IPS DF 4.7 (cell line): Measurements from ENCODE around the gene STAT5B.
A peak's percentile ranks its signal among the peaks of the same experiment; 100 is the strongest.
"Not testable (repeated sequence)": the region's sequence is repeated elsewhere in the genome, so short reads cannot be mapped to it uniquely, and the experiment has no call there.

Experiments
- DNase-seq: peaks from one replicate; pipeline ENCODE4 v3.0.0-alpha.2; 2013; ENCODE audit warnings: low spot score; ENCODE audit errors: extremely low read depth

Gene STAT5B

DNA sequence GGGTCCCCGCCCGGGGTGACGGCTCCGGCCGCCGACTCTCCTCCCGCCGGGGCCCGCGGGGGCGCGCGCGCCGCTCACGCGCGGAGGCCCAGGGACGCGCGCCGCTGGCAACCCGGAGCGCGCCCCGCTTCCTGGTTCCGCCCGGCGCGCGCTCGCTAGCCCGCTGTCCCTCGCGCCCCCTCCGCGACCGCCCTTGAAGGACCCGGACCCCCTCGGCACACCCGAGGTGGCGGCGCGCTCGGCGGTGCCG, at the start of gene STAT5B:
Gene STAT5B (minus strand): TSS at position 33 of the 250 bp plus-strand sequence. CDS start 44,264 bp downstream, outside the sequence.
- no peak for DNase-seq

- DNase-seq, result no peak
Observed at GRCh38 chr17:42325026-42325425, 48.8 kb upstream of the STAT5B start.

- no peak for DNase-seq
Observed at GRCh38 chr17:42323268-42323773, 47.1 kb upstream of the STAT5B start.

- DNase-seq, result peak; percentile 94
Observed at GRCh38 chr17:42322382-42323267, 46.4 kb upstream of the STAT5B start.

GRCh38 chr17:42321555-42321954, 45.4 kb upstream of the STAT5B start:
- no peak for DNase-seq

DNA sequence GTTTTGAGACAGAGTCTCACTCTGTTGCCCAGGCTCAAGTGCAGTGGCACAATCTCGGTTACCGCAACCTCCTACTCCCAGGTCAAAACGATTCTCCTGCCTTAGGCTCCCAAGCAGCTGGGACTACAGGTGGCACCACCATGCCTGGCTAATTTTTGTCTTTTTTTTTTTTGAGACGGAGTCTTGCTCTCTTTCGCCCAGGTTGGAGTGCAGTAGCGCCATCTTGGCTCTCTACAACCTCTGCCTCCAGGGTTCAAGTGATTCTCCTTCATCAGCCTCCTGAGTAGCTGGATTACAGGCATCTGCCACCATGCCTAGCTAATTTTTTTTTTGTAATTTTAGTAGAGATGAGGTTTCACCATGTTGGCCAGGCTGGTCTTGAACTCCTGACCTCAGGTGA, 41.8 kb upstream of the STAT5B start:
- DNase-seq, result not testable (repeated sequence)

DNA sequence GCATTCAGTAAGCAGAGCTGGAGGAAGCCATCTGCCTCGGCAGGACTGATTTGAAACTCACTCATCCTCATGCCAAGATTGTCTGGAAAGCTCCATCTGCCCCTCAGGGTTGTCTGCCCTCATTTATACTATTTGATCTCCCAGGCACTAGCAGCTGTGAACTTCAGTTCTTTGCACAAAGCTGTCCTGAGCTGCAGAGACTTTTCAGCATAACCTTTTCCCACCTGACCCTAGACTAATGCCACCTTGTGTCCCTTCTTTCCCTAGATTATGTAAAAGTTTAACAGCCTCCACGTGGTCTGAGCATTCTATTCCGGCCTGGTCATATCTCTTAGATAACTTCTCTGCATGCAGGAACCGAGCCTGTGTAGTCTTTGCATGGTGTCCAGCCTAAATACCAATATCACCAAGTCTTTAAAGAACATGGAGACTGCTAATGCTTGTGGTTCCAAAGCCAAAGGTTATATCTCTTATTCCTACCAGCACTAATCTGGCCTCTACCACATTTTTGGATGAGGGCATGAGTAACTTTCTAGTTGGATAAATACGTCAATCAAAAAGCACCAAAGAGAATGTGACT, 41.2 kb upstream of the STAT5B start:
- DNase-seq, result no peak

GRCh38 chr17:42316755-42317154, 40.6 kb upstream of the STAT5B start:
- no peak for DNase-seq

DNA sequence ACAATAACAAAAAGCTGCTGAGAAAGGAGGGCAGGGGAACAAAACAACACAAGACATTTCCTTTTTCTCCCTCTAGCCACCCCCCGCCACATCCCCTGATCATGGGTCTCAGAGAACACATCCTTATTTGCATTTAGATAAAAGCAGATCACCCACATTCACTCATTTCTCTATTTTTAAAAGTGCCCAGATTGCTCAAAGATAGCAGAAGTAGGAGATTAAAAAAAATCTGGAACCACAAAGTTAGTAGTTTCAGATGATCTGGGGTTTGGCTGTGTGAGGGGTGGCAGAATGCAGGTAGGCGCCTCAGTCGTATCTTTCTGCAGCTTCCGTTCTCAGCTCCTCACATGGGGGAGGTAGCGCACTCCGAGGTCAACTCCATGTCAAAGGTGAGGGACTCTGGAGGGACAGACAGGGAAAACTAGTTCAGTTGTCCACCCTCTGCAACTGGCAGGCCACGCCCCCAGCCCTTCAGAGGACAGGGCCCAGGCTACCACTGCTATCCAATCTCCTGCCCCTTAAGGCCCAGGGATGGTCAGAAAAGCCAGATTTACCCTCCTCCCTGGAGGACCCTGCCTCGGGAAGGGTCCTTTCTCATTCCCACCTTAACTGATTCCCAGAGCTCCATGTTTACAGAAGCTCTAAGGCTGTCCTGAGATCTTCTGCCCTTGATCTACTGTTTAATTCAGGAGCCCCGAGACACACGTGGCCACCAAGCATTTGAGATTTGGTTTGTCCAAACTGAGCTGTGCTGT, 39.4 kb upstream of the STAT5B start:
- no peak for DNase-seq

- no peak for DNase-seq
Observed at GRCh38 chr17:42313773-42314566, 37.8 kb upstream of the STAT5B start.

- DNase-seq, result no peak
Observed at GRCh38 chr17:42313389-42313772, 37.2 kb upstream of the STAT5B start.

DNA sequence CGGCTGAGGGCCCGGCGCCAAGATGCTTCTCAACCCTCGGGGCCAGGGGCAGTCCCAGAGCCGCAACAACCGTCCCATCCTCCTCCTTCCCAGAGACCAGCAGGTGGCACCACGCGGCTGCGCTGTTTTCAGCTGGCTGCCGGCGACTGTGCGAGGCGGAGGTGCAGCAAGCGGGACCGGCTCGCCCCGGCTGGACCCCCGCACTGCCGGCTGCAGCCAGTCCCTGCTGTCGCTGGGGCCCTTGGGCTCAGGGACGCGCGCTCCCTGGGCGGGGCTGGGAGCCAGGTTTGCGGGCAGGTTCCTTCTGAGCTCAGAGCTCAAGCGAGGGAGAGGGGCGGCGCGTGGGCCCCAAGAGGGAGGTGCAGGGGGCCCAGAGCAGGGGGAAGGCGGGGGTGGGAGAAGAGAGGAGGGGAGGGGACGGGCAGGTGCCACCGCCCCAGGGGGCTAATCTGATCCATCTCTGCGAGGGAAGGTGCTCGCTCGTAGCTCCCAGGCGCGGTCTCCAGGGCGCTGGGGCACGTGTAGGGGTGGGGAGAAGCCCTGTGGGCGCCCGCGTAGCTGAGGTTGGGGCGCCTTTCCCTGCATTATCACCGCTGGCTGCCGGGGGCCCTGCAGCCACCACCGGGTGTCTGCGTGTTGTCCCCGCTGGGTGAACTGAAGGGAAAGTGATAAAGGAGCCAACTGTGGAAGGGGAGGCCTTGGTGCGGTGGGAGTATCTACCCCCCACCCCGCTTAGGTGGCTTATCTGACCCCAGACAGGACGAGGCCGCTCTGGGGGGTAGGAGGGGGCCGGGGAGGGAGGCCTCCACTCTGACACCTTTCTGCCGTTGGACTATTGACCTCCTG, 36.3 kb upstream of the STAT5B start:
- no peak for DNase-seq

- no peak for DNase-seq
Observed at GRCh38 chr17:42312035-42312284, 35.8 kb upstream of the STAT5B start.

- DNase-seq, result no peak
Observed at GRCh38 chr17:42311240-42312034, 35.2 kb upstream of the STAT5B start.

DNA sequence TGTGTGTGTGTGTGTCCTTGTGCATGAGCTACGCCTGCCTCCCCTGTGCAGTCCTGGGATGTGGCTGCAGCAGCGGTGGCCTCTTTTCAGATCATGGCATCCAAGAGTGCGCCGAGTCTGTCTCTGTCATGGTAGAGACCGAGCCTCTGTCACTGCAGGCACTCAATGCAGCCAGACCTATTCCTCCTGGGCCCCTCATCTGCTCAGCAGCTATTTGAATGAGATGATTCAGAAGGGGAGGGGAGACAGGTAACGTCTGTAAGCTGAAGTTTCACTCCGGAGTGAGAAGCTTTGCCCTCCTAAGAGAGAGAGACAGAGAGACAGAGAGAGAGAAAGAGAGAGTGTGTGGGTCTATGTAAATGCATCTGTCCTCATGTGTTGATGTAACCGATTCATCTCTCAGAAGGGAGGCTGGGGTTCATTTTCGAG, 34.6 kb upstream of the STAT5B start:
- no peak for DNase-seq

DNA sequence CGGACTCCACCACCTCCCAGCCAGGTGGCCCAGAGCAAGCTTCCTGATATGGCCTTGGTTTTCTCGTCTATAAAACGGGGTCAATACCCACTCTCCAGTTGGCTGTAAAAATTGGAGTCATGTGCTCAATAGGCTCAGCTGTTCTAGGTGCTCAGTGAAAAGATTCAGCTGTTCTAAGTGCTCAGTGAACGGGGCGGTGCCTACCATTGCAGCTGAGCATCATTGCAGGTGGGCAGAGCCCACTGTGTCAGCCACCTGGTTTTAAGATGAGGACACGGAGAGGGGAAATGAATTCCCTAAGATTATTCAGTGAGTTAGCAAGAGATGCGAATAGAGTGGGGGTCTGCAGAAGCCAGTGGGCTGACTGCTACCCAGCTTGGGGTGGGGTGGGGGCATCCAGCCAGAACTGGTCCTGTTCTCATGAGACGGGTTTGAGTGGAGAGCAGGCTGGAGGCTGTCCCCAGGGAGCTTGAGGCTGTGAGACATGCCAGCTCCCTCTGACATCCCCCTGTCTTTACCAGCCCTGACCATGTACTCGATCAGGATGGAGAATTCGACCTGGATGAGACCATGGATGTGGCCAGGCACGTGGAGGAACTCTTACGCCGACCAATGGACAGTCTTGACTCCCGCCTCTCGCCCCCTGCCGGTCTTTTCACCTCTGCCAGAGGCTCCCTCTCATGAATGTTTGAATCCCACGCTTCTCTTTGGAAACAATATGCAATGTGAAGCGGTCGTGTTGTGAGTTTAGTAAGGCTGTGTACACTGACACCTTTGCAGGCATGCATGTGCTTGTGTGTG, 34.0 kb upstream of the STAT5B start:
- DNase-seq, result no peak

DNA sequence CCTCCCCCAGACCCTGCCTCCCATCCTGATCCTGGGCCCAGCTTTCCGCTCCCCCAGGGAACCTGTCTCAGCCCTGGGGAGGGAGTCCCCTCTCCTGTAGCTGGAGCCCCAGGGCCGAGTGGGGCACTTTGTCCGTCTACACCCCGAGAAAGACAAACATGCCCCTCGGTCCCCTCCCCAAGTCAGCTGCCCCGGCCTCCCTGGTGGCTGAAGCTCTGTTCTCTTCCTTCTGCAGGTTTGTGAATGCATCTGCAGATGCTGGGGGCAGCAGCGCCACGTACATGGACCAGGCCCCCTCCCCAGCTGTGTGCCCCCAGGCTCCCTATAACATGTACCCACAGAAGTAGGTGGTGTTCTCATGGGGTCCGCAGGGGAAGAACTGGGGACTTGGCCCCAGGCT, 33.0 kb upstream of the STAT5B start:
- DNase-seq, result no peak

- no peak for DNase-seq
Observed at GRCh38 chr17:42308446-42308845, 32.3 kb upstream of the STAT5B start.

GRCh38 chr17:42307362-42307927, 31.3 kb upstream of the STAT5B start:
- DNase-seq, result no peak
